ENCODE data around the gene PTPN9. TPM values are rescaled to one million over a fixed set of nuclear protein-coding genes. Genes with fewer than 3 reads are reported as not detected.
A peak's percentile ranks its signal among the peaks of the same experiment; 100 is the strongest.
"Not testable (repeated sequence)": the region's sequence is repeated elsewhere in the genome, so short reads cannot be mapped to it uniquely, and the experiment has no call there.

PTPN9 gene
- total RNA-seq, 2 donors from 2014 or later, result 19.3 to 22.3 TPM

- 0% methylated on average over 37 of the region's 45 CpGs for WGBS
- H3K27me3 ChIP-seq (replicated peaks; ENCODE audit: insufficient read depth), result no peaks in the 10 kb centered on the region
- no peaks in the 10 kb centered on the region for H3K36me3 ChIP-seq
- intact Hi-C loops (cut with DNase I), result loop anchor here (2.0 to 5.0 kb wide), 3 partner anchors 82 to 174 kb away; partner anchors contain the start of genes MAN2C1, PTPN9 and SNUPN
- peak overlapping the region; percentile 77 to 93 for H3K4me3 ChIP-seq
- no peak for DNase-seq (ENCODE audit: low spot score)
- H3K27ac ChIP-seq, result peak overlapping the region; percentile 98 to 100
- H3K4me1 ChIP-seq (replicated peaks), result peaks cover 11% of the 10 kb centered on the region
- TF ChIP-seq POLR2AphosphoS5 (IDR thresholded peaks at IDR 0.05), result no peak
- no peak for TF ChIP-seq POLR2A (IDR thresholded peaks at IDR 0.05)
- TF ChIP-seq CTCF (IDR thresholded peaks at IDR 0.05), result no peak
- no peaks in the 10 kb centered on the region for H3K9me3 ChIP-seq
Measured at GRCh38 chr15:75451202-75451673, 127.9 kb downstream of the PTPN9 start.

DNA sequence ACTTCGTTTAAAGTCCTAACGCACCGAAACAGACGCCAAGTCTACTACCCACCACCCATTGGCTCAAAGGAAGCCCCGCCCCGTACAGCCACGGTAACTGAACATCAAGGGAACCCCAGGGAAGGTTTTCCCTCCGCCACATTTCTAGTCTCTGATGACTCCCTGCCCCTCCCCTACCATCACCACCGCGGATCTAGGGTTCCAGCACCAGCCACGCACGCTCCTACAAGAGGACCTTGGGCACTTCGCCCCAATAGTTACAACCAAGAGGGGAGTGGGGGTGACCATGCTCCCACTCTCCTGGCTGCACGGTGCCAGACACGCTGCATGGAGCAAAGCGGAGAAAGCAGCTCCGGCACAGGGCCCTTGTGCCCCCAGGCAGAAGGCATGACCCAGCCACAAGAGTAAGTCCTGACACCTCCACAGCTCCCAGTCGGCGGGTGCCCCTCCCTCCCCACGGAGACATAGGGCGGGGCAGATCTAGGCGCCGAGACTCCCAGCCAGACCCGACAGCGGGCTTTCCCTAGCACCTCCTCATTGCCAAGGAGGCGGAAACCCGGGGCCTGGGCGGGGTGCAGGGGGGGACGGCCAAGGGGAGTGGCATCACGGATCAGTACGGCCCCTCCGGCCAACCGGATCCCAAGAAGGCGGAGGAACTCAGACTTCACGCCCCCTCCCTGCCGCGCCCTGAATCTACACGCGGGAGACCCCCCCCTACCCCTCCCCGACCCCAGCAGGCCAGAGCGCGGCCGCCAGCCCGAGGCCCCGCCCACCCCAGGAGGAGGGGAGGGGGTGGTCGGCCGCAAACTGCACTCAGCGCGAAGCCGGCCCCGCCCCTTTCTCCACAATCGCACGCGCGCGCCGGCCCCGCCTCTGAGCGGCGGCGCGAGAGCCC lies 128.6 kb downstream of the PTPN9 start:
- Histone ChIP-seq H3K27ac (peak overlapping the region; percentile 98 to 100), H3K4me3 (peak overlapping the region; percentile 77 to 93), H3K4me1 (replicated peaks) (peaks cover 11% of the 10 kb centered on the region), H3K9me3 (no peaks in the 10 kb centered on the region), H3K36me3 (no peaks in the 10 kb centered on the region), H3K27me3 (replicated peaks; ENCODE audit: insufficient read depth) (no peaks in the 10 kb centered on the region)
- WGBS, result under 1% methylated on average over 54 of the region's 62 CpGs
- intact Hi-C loops (cut with DNase I), result loop anchor here (2.0 to 5.0 kb wide), 3 partner anchors 82 to 174 kb away; partner anchors contain the start of genes MAN2C1, PTPN9 and SNUPN
- peak; percentile 97 for DNase-seq (ENCODE audit: low spot score)
- TF ChIP-seq POLR2A (IDR thresholded peaks at IDR 0.05) (no peak), POLR2AphosphoS5 (IDR thresholded peaks at IDR 0.05) (peak; percentile 67), CTCF (IDR thresholded peaks at IDR 0.05) (peak in 1 of 4 experiments; percentile 4)

GRCh38 chr15:75449585-75450306 lies 129.4 kb downstream of the PTPN9 start:
- H3K36me3 ChIP-seq, result no peaks in the 10 kb centered on the region
- H3K4me1 ChIP-seq (replicated peaks), result peaks cover 11% of the 10 kb centered on the region
- WGBS, result 45% methylated on average over 14 of the region's 14 CpGs
- DNase-seq (ENCODE audit: low spot score), result no peak
- peak overlapping the region; percentile 98 to 100 for H3K27ac ChIP-seq
- TF ChIP-seq CTCF (IDR thresholded peaks at IDR 0.05) (no peak), POLR2A (IDR thresholded peaks at IDR 0.05) (no peak), POLR2AphosphoS5 (IDR thresholded peaks at IDR 0.05) (no peak)
- H3K9me3 ChIP-seq, result no peaks in the 10 kb centered on the region
- H3K4me3 ChIP-seq, result peak overlapping the region; percentile 77 to 93
- H3K27me3 ChIP-seq (replicated peaks; ENCODE audit: insufficient read depth), result no peaks in the 10 kb centered on the region
- intact Hi-C loops (cut with DNase I), result loop anchor here (2.0 to 5.0 kb wide), 3 partner anchors 81 to 175 kb away; partner anchors contain the start of genes MAN2C1, PTPN9 and SNUPN

DNA sequence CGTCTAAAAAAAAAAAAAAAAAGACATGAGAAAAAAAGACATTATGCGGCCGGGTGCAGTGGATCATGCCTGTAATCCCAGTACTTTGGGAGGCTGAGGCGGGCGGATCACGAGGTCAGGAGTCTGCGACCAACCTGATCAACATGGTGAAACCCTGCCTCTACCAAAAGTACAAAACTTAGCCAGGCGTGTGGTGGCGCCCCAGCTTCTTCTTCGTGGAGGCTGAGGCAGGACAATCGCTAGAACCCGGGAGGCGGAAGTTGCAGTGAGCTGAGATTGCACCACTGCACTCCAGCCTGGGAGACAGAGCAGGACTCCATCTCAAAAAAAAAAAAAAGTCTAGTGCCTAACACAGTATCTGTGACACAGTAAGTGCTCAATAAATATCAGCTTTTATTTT lies 130.9 kb downstream of the PTPN9 start:
- H3K27me3 ChIP-seq (replicated peaks; ENCODE audit: insufficient read depth); H3K4me3 ChIP-seq; H3K27ac ChIP-seq; intact Hi-C loops (cut with DNase I); H3K36me3 ChIP-seq; H3K9me3 ChIP-seq; DNase-seq (ENCODE audit: low spot score): not testable (repeated sequence)
- 88% methylated on average over 13 of the region's 13 CpGs for WGBS
- peaks cover 10% of the 10 kb centered on the region for H3K4me1 ChIP-seq (replicated peaks)

- Histone ChIP-seq H3K4me3 (no peak overlapping the region), H3K27me3 (replicated peaks; ENCODE audit: insufficient read depth) (no peaks in the 10 kb centered on the region), H3K36me3 (no peaks in the 10 kb centered on the region), H3K9me3 (no peaks in the 10 kb centered on the region), H3K27ac (no peak overlapping the region), H3K4me1 (replicated peaks) (peaks cover 7% of the 10 kb centered on the region)
- TF ChIP-seq CTCF (IDR thresholded peaks at IDR 0.05) (no peak), POLR2A (IDR thresholded peaks at IDR 0.05) (no peak), POLR2AphosphoS5 (IDR thresholded peaks at IDR 0.05) (no peak)
- no peak for DNase-seq (ENCODE audit: low spot score)
- intact Hi-C loops (cut with DNase I), result no loop called here
- 72% methylated on average over 3 of the region's 3 CpGs for WGBS
Measured at GRCh38 chr15:75446151-75446550, 133.0 kb downstream of the PTPN9 start.

GRCh38 chr15:75445324-75445723 lies 133.8 kb downstream of the PTPN9 start:
- 94% methylated on average over 10 of the region's 10 CpGs for WGBS
- H3K27ac ChIP-seq; DNase-seq (ENCODE audit: low spot score); H3K36me3 ChIP-seq; H3K9me3 ChIP-seq; intact Hi-C loops (cut with DNase I); H3K27me3 ChIP-seq (replicated peaks; ENCODE audit: insufficient read depth); H3K4me3 ChIP-seq; H3K4me1 ChIP-seq (replicated peaks): not testable (repeated sequence)

GRCh38 chr15:75443972-75444453 lies 135.1 kb downstream of the PTPN9 start:
- DNase-seq (ENCODE audit: low spot score); intact Hi-C loops (cut with DNase I); H3K4me3 ChIP-seq; H3K27me3 ChIP-seq (replicated peaks; ENCODE audit: insufficient read depth); H3K36me3 ChIP-seq; H3K9me3 ChIP-seq; H3K4me1 ChIP-seq (replicated peaks); H3K27ac ChIP-seq: not testable (repeated sequence)
- WGBS, result 90% methylated on average over 8 of the region's 8 CpGs

Measured in prostate gland (tissue), 2 donors.